HG03565 (cell line): ENCODE measurements around the gene FBLN7.

Experiments used
- ATAC-seq: cut with Tn5 transposase; IDR thresholded peaks from one replicate; pipeline ENCODE4 v1.9.1; 2021; ENCODE audit warnings: mild to moderate bottlenecking, moderate library complexity; ENCODE audit not compliant: unreplicated experiment

The FBLN7 gene

GRCh38 chr2:112220831-112221230 is 82.6 kb downstream of the FBLN7 start:
- ATAC-seq, result no peak

GRCh38 chr2:112229348-112229747 is 91.2 kb downstream of the FBLN7 start:
- ATAC-seq, result no peak

- ATAC-seq, result no peak
Observed at GRCh38 chr2:112230371-112230770, 92.2 kb downstream of the FBLN7 start.
